D341Med (cell line): ENCODE measurements around the gene RUNDC1.

Experiments
- DNase-seq: peaks from one replicate; pipeline ENCODE4 v3.0.0; 2012; ENCODE audit warnings: low spot score

RUNDC1 gene

DNA sequence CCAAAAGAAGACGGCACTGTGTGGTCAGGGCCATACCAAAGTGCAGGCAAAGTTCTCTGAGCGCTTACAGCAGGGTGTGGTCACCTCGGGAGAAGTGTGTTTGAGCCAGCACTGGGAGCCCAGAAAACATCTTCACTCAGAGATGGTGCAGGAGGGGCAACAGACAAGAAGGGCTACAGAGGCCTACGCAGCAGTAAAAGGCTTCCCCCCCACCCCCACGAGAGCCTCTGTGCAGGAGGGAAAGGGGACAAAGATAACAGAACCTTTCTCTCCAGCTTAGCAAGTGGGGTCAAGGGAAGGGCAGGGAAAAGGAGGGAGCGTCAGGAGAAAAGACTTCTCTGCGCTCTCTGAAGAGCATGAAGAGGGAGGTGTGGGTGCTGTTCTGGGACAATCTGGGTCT lies 39.1 kb downstream of the RUNDC1 start:
- peak; percentile 23 for DNase-seq

DNA sequence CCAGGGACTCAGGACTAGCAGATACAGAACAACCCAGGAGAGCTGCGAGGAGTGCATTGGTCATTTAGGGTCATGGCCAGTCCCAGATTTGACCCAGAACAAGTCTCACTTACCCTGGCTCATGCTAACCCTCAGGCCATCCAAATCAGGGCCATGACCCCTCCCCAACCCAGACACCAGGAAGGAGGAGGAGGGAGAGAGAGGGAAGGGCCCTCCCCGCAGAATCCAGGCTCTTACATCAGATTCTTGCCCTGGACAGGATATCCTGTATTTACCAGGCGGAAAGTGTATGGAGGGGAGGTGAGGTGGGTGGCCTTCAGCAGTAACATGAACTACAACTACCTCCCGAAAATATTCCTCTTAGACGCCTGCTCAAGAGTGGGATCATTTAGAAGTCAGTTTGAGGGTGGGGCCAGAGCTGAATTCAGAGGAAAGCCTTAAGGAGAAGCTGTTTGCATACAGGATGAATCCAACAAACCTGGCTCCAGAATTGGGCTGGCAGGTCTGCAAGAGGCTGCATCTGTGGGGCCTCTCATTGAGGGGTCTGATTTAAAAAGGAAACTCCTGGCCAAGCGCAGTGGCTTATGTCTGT lies 39.8 kb downstream of the RUNDC1 start:
- DNase-seq, result peak; percentile 24

DNA sequence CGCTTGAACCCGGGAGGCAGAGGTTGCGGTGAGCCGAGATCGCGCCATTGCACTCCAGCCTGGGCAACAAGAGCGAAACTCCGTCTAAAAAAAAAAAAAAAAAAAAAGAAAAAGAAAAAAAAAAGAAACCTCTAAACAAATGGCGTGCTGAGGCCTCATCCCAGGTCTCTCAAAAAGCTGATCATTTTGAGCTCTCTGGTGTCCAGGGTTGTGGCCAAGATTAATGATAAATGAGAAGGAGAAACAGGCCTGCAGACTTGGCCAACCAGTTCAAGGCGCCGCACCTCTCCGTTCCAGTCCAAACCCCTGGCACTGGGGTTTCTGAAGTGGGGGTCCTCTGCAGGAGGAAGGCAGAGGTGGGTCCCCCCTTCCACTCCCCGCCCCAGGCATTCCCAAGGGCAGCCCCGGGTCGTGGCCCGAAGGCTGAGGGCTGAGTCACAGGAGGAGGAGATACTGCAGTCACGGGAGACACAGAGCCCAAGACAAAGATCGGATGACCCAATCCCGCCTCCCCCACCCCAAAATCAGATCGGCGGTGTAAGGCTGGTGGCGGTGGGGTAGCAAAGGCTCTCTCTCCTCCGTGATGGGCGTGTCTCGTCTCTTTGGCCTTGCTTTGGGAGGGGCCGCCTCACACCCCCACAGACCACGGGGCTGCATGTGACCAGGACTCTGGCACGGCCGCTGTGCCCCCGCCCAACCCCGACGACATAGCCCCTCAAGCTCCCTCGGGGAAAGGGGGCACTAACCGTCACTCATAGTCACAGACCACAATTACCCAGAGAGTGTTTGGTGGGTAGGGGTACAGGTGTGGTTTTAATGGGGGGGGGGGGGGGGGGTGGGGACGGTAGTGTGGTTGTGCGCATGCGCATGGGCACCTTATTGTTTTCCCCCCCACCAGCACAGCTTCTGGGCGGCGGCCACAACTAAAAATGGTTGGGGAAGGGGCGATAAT lies 40.7 kb downstream of the RUNDC1 start:
- DNase-seq, result peak; percentile 79

DNA sequence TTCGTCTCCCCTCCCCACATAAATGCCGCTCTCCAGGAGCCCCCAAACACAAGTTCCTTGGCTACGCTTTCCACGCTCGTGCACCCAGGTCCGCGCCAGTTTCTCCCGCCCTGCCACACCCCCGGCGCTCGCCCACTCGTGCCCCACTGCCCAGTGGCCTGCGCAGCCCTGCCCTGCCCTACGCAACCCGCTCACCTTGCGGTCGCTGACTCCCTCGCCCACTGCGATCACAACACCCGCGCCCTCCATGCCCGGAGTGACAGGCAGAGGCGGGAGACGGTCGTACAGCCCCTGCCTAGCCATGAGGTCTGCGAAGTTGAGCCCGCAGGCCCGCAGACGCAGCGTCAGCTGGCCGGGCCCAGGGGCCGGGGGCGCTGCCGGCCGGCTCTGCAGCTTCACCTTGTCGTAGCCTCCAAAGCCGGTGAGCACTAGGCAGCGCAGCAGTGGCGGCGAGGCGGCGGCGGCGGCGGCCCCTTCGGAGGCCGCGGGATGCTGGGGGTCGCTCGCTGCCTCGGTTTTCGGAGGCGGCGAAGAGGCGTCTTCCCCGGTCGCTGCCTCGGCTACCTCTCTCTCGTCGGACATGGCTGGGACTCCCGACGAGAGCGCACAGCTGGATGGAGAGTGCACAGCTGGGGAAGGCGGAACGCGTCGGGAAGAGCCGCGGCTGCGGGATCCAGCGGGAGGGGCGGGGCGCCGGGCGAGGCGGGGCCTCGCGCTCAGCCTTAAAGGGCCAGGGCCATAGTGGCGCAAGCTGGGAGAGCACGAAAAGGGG lies 41.6 kb downstream of the RUNDC1 start, which contains the start of gene VAT1:
TSS of gene VAT1 (minus strand) at position 645 of the 772 bp plus-strand sequence. CDS start at position 582, 63 bp downstream.
- peak; percentile 97 for DNase-seq

DNA sequence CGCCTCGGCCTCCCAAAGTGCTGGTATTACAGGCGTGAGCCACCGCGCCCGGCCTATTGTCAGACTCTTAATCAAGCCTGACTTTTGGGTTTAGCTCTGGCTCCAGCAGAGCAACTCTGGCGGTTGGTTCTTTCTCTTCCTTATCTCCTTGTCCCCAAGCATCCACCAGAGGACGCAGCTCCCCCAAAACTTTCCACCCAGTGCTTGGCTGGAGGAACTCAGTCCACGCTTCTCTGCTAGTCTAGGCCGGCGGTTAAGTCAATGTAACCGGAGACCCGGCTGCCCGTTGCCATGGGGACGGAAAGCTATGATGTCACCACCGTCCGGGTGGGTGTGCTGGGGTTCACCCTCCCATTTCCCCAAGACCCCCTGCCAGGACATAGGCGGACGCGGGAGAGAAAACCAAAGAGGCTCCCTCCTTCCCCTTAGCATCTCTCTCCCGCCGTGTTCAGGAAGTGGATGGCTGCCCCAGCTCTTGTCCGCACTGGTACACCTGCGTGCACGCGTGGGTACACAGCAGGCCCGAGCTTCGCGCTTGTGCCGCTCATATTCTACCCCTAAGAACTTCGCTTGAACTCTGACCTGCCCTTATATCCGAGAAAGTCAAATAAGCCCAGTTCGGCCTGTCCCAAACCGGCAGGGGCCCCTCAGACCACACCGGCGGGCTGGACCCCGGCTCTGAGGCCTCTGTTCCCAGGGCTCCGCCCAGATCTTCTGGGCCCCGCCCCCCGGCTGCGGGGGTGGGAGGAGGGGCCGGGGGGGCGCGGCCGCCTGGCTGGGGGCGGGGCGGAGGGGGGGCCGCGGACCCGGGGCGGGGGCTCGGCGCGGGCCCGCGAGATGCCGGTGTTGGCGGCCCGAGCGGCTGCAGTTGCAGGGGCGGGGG lies 44.3 kb downstream of the RUNDC1 start, which contains the start of gene RND2:
TSS of gene RND2 (plus strand) at position 825 of the 883 bp plus-strand sequence. CDS start 117 bp downstream, outside the sequence.
- peak; percentile 91 for DNase-seq

DNA sequence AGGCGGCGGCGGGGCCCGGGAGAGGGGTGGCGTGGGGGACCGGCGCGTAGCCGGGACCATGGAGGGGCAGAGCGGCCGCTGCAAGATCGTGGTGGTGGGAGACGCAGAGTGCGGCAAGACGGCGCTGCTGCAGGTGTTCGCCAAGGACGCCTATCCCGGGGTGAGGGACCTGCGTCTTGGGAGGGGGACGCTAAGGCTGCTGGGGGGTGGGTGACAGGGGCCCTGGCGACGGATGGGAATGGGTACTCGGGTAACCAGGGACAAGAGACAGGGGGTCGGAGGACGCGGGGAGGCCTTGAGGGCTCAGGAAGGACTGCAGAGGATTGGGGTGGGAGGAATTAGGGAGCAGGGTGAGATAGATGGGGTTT lies 44.9 kb downstream of the RUNDC1 start:
- no peak for DNase-seq

DNA sequence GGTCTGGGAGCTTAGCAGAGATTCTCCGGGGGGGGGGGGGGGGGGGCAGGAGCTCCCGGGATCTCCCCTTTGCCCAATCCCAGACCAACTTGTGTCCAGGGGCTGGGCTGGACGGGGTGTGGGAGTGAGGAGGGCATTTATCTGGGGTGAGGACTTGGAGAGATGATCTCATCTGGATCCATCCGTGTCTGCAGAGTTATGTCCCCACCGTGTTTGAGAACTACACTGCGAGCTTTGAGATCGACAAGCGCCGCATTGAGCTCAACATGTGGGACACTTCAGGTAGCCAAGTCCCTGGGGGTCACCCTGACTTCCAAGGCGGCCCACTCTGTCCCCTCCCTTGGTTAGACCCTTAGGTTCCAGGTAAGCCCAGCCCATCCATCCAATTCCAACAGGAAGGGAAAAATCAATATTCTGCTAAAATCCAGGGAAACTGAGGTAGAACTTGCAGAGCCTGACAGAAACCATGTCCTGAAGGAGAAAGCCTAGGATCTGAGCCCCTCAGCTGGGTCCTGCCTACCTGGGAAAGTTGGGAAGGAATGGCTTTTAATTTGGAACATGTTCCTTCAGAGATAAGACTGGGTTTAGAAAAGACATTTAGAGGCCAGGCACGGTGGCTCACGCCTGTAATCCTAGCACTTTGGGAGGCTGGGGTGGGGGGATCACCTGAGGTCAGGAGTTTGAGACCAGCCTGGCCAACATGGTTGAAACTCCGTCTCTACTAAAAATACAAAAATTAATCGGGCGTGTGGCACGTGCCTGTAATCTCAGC lies 45.6 kb downstream of the RUNDC1 start:
- no peak for DNase-seq

DNA sequence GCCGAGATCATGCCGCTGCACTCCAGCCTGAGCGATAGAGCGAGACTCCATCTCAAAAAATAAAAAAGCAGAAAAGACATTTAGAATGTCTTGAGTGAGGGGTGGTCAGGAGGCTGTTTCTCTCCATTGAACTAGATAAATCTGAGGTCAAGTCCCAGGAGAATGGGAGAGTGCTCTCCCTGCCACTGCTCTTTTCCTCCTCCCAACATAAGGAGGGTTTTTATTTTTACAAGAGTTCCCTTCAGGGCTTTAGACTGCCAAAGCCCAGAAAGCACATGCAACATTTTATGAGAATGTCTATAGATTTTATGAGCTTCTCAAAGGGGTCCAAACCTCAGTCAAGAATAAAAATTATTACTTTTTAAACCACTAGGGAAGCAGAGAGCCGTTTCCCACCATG lies 46.2 kb downstream of the RUNDC1 start:
- DNase-seq, result no peak

DNA sequence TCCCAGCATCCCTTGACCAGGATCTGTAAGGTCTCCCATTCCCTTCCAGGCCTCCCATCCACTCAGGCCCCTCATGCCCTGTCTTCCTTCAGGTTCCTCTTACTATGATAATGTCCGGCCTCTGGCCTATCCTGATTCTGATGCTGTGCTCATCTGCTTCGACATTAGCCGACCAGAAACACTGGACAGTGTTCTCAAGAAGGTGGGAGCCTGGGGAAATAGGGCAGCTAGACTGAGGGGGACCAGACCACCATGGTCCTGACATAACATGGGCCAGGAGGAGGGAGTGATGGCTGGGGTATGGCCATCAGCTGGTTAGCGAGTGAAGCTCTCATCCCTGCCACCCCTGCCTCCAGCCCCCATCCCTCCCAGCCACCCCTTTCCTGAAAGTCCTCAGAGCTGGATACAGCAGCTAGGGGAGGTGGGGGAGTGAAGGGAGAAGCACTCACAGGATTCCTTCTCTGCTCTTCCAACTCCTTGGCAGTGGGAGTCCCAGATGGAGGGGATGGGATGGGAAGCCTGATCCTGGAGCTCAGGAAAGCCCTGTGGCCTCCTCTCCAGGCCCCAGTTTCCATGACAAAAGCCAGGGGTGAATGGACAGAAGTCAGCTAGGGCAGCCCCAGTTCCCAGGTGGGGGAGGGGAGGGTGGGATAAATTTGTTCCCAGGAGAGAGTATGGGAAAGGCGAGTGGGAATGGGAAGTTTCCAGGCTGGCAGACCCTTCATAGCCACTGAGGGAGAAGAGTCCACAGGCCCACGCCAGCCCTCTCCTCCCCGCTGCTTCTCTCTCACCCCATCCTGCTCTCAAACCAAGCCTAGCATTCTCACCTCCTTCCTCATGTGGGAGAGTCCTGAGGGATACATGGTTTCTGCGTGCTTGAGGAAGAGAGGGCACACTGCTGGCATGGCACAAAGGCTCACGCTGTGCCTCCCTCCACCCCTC lies 47.0 kb downstream of the RUNDC1 start:
- no peak for DNase-seq

DNA sequence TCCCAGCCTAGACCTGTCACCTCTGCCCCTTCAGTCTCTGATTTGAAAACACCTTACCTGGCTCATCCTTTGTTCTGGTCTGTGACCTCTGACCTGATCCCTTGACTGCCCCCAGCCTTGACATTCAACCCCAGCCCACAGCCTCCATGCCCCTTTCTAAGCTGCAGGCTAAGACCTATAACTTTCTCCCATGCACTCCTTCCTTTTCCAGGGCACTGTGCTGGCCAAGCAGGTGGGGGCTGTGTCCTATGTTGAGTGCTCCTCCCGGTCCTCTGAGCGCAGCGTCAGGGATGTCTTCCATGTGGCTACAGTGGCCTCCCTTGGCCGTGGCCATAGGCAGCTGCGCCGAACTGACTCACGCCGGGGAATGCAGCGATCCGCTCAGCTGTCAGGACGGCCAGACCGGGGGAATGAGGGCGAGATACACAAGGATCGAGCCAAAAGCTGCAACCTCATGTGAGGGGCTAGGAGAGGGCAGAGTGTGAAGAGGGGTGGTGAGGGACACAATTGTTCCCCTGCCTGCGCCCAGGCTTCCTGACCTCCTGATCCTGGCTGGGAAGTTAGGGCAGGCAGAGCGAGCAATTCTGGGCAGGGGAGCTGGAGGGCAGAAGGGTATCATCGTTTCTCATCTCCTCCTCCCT lies 48.0 kb downstream of the RUNDC1 start:
- DNase-seq, result no peak

DNA sequence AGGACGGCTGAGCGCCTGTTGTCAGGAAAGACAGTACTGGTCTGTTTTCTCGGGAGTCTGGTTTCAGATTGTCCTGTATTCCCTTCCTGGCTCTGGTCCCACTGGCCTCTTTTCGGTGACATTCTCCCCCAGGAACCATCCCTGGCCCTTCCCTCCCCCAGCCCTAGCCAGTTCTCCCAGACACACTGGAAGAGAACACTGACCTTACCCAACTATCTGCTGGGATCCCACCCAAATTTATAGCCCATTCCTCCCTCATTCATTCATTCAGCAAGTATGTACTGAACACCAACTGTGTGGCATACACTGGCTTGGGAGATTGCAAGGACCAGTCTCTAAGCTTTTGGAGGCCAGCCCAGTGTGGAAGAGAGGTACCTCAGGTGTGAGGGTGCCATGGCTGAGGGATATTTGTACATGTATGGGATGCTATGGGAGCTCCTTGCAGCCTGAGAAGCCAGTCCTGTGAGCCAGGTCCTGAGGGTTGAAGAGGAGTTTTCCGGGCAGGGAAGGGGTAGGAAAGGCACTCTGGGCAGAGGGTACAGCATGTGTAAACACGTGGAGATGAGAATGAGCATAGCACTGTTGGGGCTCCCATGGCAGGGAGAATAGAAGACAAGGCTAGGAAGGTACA lies 49.9 kb downstream of the RUNDC1 start:
- DNase-seq, result no peak

DNA sequence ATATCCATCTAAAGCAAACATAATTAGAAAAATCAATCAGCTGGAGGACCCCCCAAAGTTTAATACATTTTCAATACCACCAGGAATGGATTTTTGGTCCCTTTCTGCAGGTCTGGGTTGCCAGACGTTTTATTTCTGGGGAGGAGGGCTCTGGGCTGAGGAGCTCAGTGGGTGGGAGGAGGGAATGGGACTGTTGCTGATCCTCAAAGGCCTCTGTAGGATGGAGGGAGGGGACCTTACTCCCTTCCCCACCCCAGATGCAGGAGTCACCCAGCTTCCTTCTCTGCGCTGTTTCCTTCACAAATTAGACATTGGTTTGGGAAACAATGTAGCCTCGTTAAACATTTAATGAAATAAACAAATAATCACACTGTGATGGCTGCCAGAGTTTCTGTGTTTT lies 51.3 kb downstream of the RUNDC1 start:
- no peak for DNase-seq

DNA sequence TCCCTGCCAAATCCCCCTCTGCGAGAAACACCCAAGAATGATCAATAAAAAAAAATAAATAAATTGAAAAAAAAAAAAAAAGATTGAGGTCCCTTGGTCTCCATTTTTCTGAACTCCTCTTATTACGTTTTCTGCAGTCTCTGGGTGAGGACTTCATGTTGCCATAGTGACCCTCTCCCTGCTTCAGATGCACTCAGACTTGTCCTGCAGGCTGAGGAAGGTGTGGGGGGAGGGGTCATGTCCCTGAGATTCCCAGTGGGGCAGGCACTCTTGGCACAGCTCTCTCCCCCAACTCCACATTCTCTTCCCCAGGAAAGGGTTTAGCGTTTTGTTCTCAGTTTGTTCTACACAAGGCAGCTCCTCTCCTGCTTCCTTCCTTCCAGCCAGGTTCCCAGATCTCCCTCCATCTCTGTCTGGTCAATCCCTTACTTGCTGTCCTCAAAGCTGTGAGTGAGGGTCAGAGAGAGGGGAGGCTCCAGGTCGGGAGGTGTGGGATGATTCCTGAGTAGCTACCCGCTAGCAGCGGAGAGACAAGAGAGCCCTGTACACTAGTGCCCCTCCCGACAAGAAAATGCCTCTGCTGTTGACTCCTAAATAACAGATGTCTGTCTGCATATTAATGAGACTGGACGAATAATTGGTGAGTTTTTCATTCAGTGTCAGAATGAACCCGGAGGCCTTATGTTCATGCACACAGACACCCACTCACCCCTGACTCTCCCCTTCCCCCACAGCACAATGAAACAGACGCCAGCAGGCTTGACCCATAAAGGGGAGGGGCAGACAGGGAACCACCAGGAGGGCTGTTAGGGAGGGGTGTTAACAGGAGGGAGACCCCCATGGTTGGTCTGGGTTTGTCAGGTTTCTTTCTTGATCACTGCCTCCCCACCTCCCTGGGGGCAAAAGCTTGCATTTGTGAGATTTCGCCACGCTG lies 53.9 kb downstream of the RUNDC1 start:
- DNase-seq, result no peak

DNA sequence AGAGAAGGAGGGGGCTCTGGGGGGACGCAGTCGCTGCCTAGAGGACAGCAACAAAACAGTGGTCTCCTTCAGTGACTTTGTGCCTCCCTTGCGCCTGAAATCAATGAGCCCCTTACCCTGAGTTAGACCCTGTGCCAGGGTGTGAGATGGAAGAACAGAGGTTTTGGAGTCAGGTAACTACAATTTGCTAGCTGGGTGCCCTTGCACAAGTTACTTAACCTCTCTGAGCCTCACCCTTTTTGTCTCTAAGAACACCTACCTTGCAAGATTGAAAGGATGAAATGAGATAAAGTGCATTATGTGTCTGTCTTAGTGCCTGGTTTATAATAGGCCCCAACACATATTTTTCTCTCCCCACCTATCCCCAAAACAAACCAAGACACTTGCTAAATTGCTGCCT lies 54.5 kb downstream of the RUNDC1 start:
- no peak for DNase-seq

DNA sequence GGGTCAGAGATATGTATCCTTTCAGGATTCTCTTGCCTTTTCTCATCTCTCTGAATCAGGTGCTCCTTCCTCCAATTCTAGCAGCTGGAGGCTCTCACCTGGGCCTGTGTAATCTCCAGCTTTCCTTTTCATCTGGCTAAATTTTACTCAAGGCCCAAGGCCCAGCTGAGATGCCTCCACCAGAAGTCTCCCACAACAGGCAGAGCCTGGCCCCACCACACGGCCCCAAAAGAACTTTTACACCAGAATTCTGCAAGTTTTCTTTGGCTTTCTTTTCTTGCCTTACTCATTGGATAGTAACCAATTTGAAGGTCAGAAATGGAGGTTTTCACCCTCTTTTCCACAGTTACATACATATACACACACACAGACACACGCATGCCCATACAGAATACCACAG lies 59.3 kb downstream of the RUNDC1 start:
- DNase-seq, result no peak

DNA sequence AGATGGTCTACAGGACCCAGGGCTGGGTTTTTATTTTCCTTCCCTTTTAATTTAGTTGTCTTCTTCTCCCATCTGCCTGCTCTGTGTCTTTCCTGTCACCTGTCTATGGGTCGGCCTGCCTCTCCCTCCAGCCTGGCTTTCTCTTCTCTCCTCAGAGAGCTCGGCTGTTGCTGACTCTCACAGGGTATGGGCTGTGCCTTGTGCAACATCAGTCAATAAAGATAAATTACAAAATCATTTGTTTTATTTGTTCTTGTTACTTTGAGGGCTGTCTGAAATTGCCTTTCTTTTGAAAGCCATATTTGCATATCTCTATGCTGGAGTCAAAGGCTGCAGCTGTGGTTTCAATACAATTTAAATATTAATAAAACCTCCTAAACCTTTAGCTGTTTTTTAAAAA lies 60.3 kb downstream of the RUNDC1 start:
- no peak for DNase-seq

DNA sequence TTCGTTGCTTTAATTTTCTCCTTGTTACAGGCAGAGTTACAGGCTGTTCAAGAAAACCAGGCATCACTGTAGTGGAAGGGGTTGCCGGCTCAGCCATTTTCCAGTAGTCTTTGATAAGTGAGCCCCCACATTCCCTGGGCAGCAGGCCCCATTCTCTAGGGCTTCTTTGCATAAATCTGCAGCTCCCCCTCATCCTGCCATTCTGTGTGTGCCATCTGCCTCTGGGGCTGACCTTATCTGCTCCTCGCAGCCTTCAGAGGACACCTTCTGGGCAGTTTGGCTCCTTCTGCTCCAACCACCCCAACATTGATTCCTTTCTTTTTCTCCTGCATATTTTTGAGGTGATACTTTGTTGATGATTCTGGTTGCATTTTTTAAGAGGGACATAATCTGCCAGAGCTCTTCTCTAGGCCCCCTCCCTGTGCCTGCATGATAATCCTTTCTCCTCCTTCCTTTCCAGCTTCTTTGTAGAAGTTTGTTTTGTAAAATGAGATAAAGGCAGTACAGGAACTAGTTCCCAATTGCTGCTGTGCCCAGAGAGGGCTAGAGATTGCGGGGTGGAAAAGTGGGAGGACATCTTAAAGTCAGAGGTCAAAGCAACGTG lies 61.8 kb downstream of the RUNDC1 start:
- DNase-seq, result no peak
